Uterus (tissue), 2 donors: Measurements from ENCODE around the gene NAV2.

Source experiments
- CTCF ChIP-seq, 4 experiments: fragments of 200-600 bp in 2 of 4; fragments of 450-650 bp in 2 of 4; sonication (generic) in 2 of 4; IDR thresholded peaks; one replicate each; pipeline ENCODE4 v1.5.1; 2016 to 2019; ENCODE audit warnings: antibody characterized with exemption in 4 of 4, mild to moderate bottlenecking in 2 of 4, moderate library complexity in 1 of 4
- POLR2A ChIP-seq, 2 donors: fragments of 450-650 bp; IDR thresholded peaks; one replicate each; pipeline ENCODE4 v1.6.1; 2016; ENCODE audit warnings: antibody characterized with exemption in 2 of 2, mild to moderate bottlenecking in 1 of 2, moderate library complexity in 1 of 2

GRCh38 chr11:19770277-19770676 is 57.6 kb downstream of the NAV2 start:
- no peak for TF ChIP-seq CTCF (IDR thresholded peaks at IDR 0.05)
- no peak for TF ChIP-seq POLR2A (IDR thresholded peaks at IDR 0.05)
